Stomach smooth muscle (tissue), 2 donors: Measurements from ENCODE around the gene TMEM18.

ENCODE experiments used
- H3K27ac ChIP-seq: one replicate; pipeline ENCODE4 v1.7.0; 2013; ENCODE audit warnings: mild to moderate bottlenecking, low read length, inconsistent platforms
- H3K27me3 ChIP-seq, 2 donors: one replicate each; pipeline ENCODE4 v1.7.0; 2013; ENCODE audit warnings: low read length in 2 of 2; ENCODE audit not compliant: insufficient read depth in 2 of 2, control insufficient read depth in 1 of 2
- H3K36me3 ChIP-seq, 2 donors: one replicate each; pipeline ENCODE4 v1.7.0; 2013; ENCODE audit warnings: low read length in 2 of 2; ENCODE audit not compliant: control insufficient read depth in 2 of 2, insufficient read depth in 2 of 2
- H3K4me1 ChIP-seq: one replicate; pipeline ENCODE4 v1.7.0; 2013; ENCODE audit warnings: low read length; ENCODE audit not compliant: control insufficient read depth, insufficient read depth
- H3K4me3 ChIP-seq, 2 donors: one replicate each; pipeline ENCODE4 v1.7.0; 2013; ENCODE audit warnings: low read length in 2 of 2
- H3K9ac ChIP-seq, 2 donors: one replicate each; pipeline ENCODE4 v1.7.0; 2013; ENCODE audit warnings: low read length in 2 of 2, mild to moderate bottlenecking in 1 of 2
- H3K9me3 ChIP-seq, 2 donors: one replicate each; pipeline ENCODE4 v1.7.0; 2013; ENCODE audit warnings: low read length in 2 of 2; ENCODE audit not compliant: control insufficient read depth in 2 of 2
- donor health status: healthy.
- donor health status: Pancreatic carcinoma.

TMEM18 gene

DNA sequence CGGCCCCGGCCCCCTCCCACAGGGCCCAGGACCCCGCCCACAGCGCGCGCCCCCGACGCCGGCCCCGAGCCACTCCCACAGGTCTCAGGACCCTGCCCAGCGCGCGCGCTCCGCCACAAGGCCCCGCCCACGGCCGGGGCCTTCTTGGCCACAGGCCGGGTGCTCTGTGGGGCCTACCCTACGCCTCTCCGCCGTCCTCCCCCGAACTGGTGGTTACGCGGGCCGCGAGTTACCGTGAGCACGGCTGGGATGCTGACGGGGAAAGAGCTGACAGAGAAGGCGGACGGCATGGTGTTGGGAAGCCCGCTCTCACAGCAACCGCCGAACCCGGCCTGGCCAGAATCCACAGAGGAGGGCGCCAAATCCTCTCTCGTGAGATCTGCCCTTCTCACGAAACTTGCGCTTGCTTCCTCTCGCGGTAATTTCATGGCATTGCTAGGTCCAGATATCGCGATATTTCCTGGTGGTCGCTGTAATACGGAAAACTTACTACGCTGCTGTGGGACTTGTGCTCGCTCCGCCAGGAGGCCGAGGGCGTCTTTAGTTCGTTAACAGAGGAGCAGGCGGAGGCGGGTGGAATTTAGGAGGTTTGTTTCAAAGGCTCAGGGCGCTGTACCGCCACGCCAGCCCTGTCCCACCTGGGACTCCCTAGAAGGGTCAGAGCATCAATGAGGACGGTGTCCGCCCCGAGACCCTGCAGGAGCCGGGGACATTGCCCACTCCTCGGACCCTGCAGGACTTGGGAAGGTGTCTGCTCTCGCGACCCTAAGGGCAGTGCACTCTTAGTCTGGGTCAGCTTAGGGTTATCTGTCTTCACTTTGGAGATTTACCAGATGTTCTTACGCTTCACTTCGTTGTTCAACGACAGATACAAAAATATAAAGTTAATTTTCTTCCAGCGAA lies at the start of gene TMEM18:
Gene TMEM18, minus strand, starts transcription at position 351 of the 903 bp plus-strand sequence. Its CDS starts 61 bp downstream, at position 290.
- Histone ChIP-seq H3K9ac (peak within 1 kb of the TSS; percentile 99 to 100), H3K4me1 (peaks cover 11% of the 10 kb centered on the region), H3K27ac (peak within 1 kb of the TSS; percentile 98), H3K27me3 (no peaks in the 10 kb centered on the region), H3K36me3 (peaks cover 0 to 11% of the 10 kb centered on the region in 2 donors), H3K9me3 (no peaks in the 10 kb centered on the region), H3K4me3 (peak within 1 kb of the TSS; percentile 96 to 97)

GRCh38 chr2:726169-726568 lies 49.0 kb upstream of the TMEM18 start:
- H3K27me3 ChIP-seq = peaks cover 0 to 4% of the 10 kb centered on the region in 2 donors
- H3K9ac ChIP-seq = no peak overlapping the region
- peaks cover 0 to 3% of the 10 kb centered on the region in 2 donors for H3K9me3 ChIP-seq
- no peak overlapping the region for H3K4me3 ChIP-seq
- no peaks in the 10 kb centered on the region for H3K36me3 ChIP-seq
- no peak overlapping the region for H3K27ac ChIP-seq
- H3K4me1 ChIP-seq = no peaks in the 10 kb centered on the region

DNA sequence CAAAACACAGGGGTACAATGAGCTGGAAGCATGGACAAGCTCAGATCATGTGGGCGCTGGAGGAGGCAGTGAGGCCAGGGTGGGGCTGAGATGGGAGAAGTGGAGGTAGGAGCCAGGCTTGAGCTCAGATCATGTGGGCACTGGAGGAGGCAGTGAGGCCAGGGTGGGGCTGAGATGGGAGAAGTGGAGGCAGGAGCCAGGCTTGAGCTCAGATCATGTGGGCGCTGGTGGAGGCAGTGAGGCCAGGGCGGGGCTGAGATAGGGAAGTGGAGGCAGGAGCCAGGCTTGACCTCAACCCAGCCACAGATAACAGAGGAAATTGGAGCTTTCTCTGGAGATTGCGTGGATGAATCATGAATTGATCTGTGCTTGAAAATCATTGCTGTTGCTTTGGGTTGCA lies 48.3 kb upstream of the TMEM18 start:
- Histone ChIP-seq H3K36me3 (no peaks in the 10 kb centered on the region), H3K27me3 (peaks cover 0 to 5% of the 10 kb centered on the region in 2 donors), H3K9ac (no peak overlapping the region), H3K9me3 (peaks cover 0 to 3% of the 10 kb centered on the region in 2 donors), H3K4me1 (no peaks in the 10 kb centered on the region), H3K4me3 (no peak overlapping the region), H3K27ac (no peak overlapping the region)

- Histone ChIP-seq H3K4me3 (no peak overlapping the region), H3K9me3 (peaks cover 0 to 3% of the 10 kb centered on the region in 2 donors), H3K9ac (no peak overlapping the region), H3K27ac (no peak overlapping the region), H3K36me3 (no peaks in the 10 kb centered on the region), H3K27me3 (peaks cover 0 to 8% of the 10 kb centered on the region in 2 donors), H3K4me1 (no peaks in the 10 kb centered on the region)
Measured at GRCh38 chr2:723761-724160, 46.6 kb upstream of the TMEM18 start.

DNA sequence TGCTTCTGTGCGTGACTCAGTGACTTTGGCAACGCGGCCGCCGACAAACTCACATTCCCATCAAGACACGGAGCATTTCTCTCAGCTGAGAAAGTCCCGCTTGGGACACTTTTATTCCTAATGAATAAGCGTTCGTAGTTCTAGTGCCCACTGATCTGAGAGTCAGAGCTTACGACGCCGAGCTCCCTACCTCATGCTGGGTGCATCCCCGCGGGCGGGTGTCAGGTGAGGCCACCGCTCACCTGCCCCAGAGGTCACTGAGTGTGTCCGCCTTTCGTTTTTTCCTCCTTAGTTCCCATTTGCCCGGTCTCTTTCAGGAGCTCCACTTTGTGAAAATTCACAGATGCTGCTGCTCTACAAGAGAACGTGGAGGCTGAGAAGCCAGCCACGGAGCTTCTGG lies 43.6 kb upstream of the TMEM18 start:
- no peaks in the 10 kb centered on the region for H3K4me1 ChIP-seq
- no peak overlapping the region for H3K9ac ChIP-seq
- H3K27me3 ChIP-seq = peaks cover 0 to 9% of the 10 kb centered on the region in 2 donors
- H3K9me3 ChIP-seq = no peaks in the 10 kb centered on the region
- no peak overlapping the region for H3K27ac ChIP-seq
- H3K36me3 ChIP-seq = no peaks in the 10 kb centered on the region
- no peak overlapping the region for H3K4me3 ChIP-seq

DNA sequence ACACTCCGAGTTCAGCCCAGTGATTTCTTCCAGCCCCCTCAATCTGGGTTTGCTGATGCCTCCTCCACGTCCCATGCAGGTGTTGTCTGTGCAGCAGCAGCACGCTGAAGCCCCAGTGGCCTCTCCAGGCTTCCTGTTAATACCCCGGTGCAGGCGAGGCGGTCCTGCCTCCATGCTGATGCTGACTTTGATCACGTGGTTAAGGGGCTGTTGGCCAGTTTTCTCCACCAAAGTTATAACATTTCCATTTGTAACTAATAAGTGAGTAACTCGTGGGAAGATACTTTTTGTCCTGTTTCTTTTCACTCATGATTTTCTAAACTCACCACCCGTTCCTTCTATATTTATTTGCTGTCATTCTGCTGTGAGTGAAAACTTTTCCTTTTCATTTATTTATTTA lies 42.5 kb upstream of the TMEM18 start:
- H3K9ac ChIP-seq = no peak overlapping the region
- no peaks in the 10 kb centered on the region for H3K36me3 ChIP-seq
- no peaks in the 10 kb centered on the region for H3K4me1 ChIP-seq
- H3K4me3 ChIP-seq = no peak overlapping the region
- H3K27me3 ChIP-seq = peaks cover 0 to 13% of the 10 kb centered on the region in 2 donors
- H3K27ac ChIP-seq = no peak overlapping the region
- H3K9me3 ChIP-seq = no peaks in the 10 kb centered on the region

GRCh38 chr2:719191-719590 lies 42.0 kb upstream of the TMEM18 start:
- Histone ChIP-seq H3K4me3 (no peak overlapping the region), H3K9me3 (no peaks in the 10 kb centered on the region), H3K27me3 (peaks cover 0 to 13% of the 10 kb centered on the region in 2 donors), H3K4me1 (no peaks in the 10 kb centered on the region), H3K9ac (no peak overlapping the region), H3K27ac (no peak overlapping the region), H3K36me3 (no peaks in the 10 kb centered on the region)

DNA sequence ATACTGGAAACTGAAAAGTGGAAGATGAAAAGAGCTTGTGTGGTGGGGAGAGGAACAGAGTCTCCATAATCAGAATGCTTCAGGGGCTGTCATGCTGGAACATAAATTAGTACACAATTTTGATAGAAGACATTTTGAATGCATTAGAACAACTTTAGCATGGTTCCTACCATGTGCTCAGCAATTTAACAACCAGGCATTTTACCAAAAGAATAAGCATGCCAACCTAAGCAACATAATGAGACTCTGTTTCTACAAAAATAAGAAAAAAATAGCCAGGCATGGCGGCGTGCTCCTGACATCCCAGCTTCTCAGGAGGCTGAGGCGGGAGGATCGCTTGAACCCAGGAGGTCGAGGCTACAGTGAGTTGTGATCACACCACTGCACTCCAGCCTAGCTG lies 40.5 kb upstream of the TMEM18 start:
- no peak overlapping the region for H3K9ac ChIP-seq
- no peaks in the 10 kb centered on the region for H3K4me1 ChIP-seq
- H3K36me3 ChIP-seq = no peaks in the 10 kb centered on the region
- no peaks in the 10 kb centered on the region for H3K9me3 ChIP-seq
- H3K27me3 ChIP-seq = peaks cover 4 to 14% of the 10 kb centered on the region in 2 donors
- no peak overlapping the region for H3K27ac ChIP-seq
- H3K4me3 ChIP-seq = no peak overlapping the region

GRCh38 chr2:715854-716560 lies 38.8 kb upstream of the TMEM18 start:
- H3K9me3 ChIP-seq = no peaks in the 10 kb centered on the region
- H3K4me3 ChIP-seq = no peak overlapping the region
- H3K4me1 ChIP-seq = no peaks in the 10 kb centered on the region
- no peaks in the 10 kb centered on the region for H3K36me3 ChIP-seq
- H3K9ac ChIP-seq = no peak overlapping the region
- no peak overlapping the region for H3K27ac ChIP-seq
- peaks cover 4 to 14% of the 10 kb centered on the region in 2 donors for H3K27me3 ChIP-seq

DNA sequence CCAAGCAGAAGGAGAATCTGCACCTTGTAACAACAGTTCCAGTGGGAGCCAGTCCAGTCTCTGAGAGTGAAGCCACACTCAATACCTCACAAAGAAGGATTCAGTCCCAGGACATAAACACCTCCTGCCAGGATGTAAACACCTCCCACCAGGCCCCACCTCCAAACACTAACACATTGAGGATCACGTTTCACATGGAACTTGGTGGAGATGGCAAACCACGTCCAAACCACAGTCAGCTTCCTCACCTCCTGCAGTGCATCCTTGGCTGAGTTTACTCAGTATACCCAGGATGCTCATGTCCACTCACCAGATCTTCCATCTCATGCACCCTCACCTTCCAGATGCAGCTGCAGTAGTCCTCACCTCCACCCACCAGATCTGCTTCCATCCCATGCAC lies 37.8 kb upstream of the TMEM18 start:
- H3K27me3 ChIP-seq = peaks cover 4 to 13% of the 10 kb centered on the region in 2 donors
- H3K9me3 ChIP-seq = no peaks in the 10 kb centered on the region
- H3K9ac ChIP-seq = no peak overlapping the region
- no peak overlapping the region for H3K27ac ChIP-seq
- no peaks in the 10 kb centered on the region for H3K36me3 ChIP-seq
- no peak overlapping the region for H3K4me3 ChIP-seq
- no peaks in the 10 kb centered on the region for H3K4me1 ChIP-seq
